K562 (cell line): ENCODE results near the gene GNB5. TPM values are rescaled to one million over a fixed set of nuclear protein-coding genes. Genes with fewer than 3 reads are reported as not detected.

ENCODE experiments used
- FOXA3 ChIP-seq, 2 experiments: fragments of 450-650 bp in 1 of 2; sonication (generic) in 1 of 2; formaldehyde crosslinking; IDR thresholded peaks in 1 of 2; conservative IDR thresholded peaks in 1 of 2; 2 replicates each; pipeline versions ENCODE4 v1.4.0 to v1.8.0; 2020 to 2022; ENCODE audit warnings: mild to moderate bottlenecking in 2 of 2, missing genetic modification reagents in 1 of 2
- GATAD2A ChIP-seq: fragments of 450-650 bp; IDR thresholded peaks from 2 replicates; pipeline ENCODE4 v1.6.1; 2017
- HOXB6 ChIP-seq: fragments of 250-450 bp; sonication (Bioruptor Pico); IDR thresholded peaks from 2 replicates; pipeline ENCODE4 v1.5.1; 2022; ENCODE audit warnings: mild to moderate bottlenecking, borderline replicate concordance
- KDM4B ChIP-seq, 2 experiments: fragments of 450-650 bp in 1 of 2; sonication (generic) in 1 of 2; IDR thresholded peaks; 2 replicates each; pipeline ENCODE4 v1.6.1; 2016 to 2017; ENCODE audit warnings: borderline replicate concordance in 2 of 2, antibody characterized with exemption in 1 of 2, low read depth in 1 of 2, mild to moderate bottlenecking in 1 of 2
- MAFF ChIP-seq: IDR thresholded peaks from 2 replicates; pipeline ENCODE4 v1.6.1; 2012; ENCODE audit warnings: low read length, improper control_type of control experiment
- MBD2 ChIP-seq: sonication (generic); IDR thresholded peaks from 2 replicates; pipeline ENCODE4 v1.6.1; 2016; ENCODE audit warnings: low read depth, borderline replicate concordance
- SNIP1 ChIP-seq: fragments of 450-650 bp; IDR thresholded peaks from 2 replicates; pipeline ENCODE4 v1.7.1; 2017; ENCODE audit warnings: low read depth, mild to moderate bottlenecking
- STAT5A ChIP-seq: IDR thresholded peaks from 2 replicates; pipeline ENCODE4 v1.6.1; 2012; ENCODE audit warnings: low read length, inconsistent platforms, borderline replicate concordance
- TAF1 ChIP-seq: IDR thresholded peaks from 2 replicates; pipeline ENCODE4 v1.6.1; 2011; ENCODE audit warnings: mild to moderate bottlenecking, low read length, moderate library complexity; ENCODE audit not compliant: insufficient read depth, control insufficient read depth, severe bottlenecking; ENCODE audit errors: extremely low read depth
- XRCC4 ChIP-seq: IDR thresholded peaks from one replicate; pipeline ENCODE4 v1.6.1; 2011; ENCODE audit not compliant: insufficient read depth, insufficient read length; ENCODE audit errors: extremely low read depth
- ZNF253 ChIP-seq: fragments of 250-450 bp; sonication (Bioruptor Pico); conservative IDR thresholded peaks from 2 replicates; pipeline ENCODE4 v1.6.1; 2021; ENCODE audit warnings: mild to moderate bottlenecking
- ZNF586 ChIP-seq: fragments of 450-650 bp; formaldehyde crosslinking; conservative IDR thresholded peaks from 2 replicates; pipeline ENCODE4 v1.4.0; 2020; ENCODE audit warnings: mild to moderate bottlenecking, moderate library complexity
- ZSCAN32 ChIP-seq: fragments of 450-650 bp; formaldehyde crosslinking; IDR thresholded peaks from 2 replicates; pipeline ENCODE4 v1.4.0; 2020; ENCODE audit warnings: mild to moderate bottlenecking, moderate library complexity
- polyA plus RNA-seq, 8 experiments: library from polyadenylated mRNA; depleted of rRNA in 4 of 8; stranded (reverse) in 5 of 8; unstranded in 3 of 8; fragments of >200 nt; fragmentation: Nextera tagmentation in 2 of 8; fragmentation: Illumina TruSeq in 1 of 8; extraction: Ambion mirVana in 2 of 8; extraction: Trizol in 1 of 8; gene quantifications; 2 replicates each; pipeline versions ENCODE4 v1.2.1 to v1.2.3, GENCODE V29; 2011 to 2014; ENCODE audit warnings: inconsistent platforms in 1 of 8, missing spikeins in 1 of 8
- total RNA-seq, 7 experiments: library from RNA; depleted of rRNA in 6 of 7; stranded (reverse); fragments of >200 nt in 6 of 7; fragmentation: Illumina TruSeq in 2 of 7; extraction: Trizol in 2 of 7; gene quantifications; 2 replicates each; pipeline versions ENCODE4 v1.2.1 to v1.2.3, GENCODE V29; 2011 to 2021; ENCODE audit warnings: low replicate concordance in 1 of 7
- TF ChIP-seq, protein P1 (sequence below): fragments of 250-450 bp; sonication (Bioruptor Pico); IDR thresholded peaks from 2 replicates; pipeline ENCODE4 v1.5.0; 2021
- TF ChIP-seq, protein P2 (sequence below): sonication (generic); formaldehyde crosslinking; IDR thresholded peaks from 2 replicates; pipeline ENCODE4 v1.9.0; 2022; ENCODE audit warnings: mild to moderate bottlenecking, missing genetic modification reagents
- TF ChIP-seq, protein P3 (sequence below), 2 experiments: fragments of 450-650 bp in 1 of 2; sonication (generic) in 1 of 2; formaldehyde crosslinking in 1 of 2; IDR thresholded peaks in 1 of 2; conservative IDR thresholded peaks in 1 of 2; 2 replicates each; pipeline versions ENCODE4 v1.6.1 to v1.8.1; 2016 to 2023; ENCODE audit warnings: mild to moderate bottlenecking in 2 of 2, moderate library complexity in 2 of 2, inconsistent platforms in 1 of 2, missing genetic modification reagents in 1 of 2
- TF ChIP-seq, protein P4 (sequence below): fragments of 250-450 bp; sonication (Bioruptor Pico); IDR thresholded peaks from 2 replicates; pipeline ENCODE4 v1.4.0; 2020; ENCODE audit warnings: mild to moderate bottlenecking, moderate library complexity
- TF ChIP-seq, protein P5 (sequence below): fragments of 450-650 bp; formaldehyde crosslinking; IDR thresholded peaks from 2 replicates; pipeline ENCODE4 v1.4.0; 2020; ENCODE audit warnings: mild to moderate bottlenecking

GNB5 gene
- total and polyA plus RNA-seq, 9 of the 15 experiments (the other 6 are each of a cell fraction or from before 2014, with no cell fraction given), result 0.11 to 2.1 (median 0.77) TPM

DNA sequence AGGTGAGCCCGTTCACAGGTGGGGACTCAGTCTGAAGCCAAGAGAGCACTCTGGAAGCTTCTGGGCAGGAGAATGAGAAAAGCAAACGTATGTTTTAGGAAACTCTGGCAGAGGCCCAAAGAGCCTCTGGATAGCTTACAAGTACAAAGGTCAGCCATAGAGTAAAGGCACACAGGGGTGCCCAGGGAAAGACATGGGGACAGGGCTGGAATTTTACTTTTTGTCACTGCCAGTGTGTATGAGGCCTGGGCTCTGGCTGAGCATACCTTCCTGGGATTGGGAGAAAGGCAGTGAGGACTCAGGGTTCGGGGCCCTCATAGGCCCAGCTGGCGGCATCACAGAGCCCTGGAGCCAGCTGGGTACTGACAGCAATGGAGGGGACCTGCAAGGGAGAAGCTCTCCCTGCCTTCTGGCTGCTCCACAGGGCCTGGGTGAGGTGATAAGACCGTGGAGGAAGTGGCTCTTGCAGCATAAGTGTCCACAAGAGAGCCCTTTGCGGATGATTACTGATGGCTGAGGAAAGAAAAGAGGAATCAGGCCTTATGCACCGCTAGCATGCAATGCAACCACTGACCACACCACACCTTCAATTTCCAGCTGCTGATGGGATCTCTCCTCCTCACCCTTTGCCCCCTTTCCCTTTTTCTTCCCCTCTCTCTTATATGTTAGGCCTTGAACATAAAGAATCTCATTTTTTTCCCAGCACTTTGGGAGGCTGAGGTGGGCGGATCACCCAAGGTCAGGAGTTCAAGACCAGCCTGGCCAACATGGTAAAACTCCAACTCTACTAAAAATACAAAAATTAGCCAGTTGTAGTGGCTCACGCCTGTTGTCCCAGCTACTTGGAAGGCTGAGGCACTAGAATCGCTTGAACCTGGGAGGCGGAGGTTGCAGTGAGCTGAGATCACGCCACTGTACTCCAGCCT lies 53.5 kb downstream of the GNB5 start (continued):
- TF ChIP-seq, protein P1, sequence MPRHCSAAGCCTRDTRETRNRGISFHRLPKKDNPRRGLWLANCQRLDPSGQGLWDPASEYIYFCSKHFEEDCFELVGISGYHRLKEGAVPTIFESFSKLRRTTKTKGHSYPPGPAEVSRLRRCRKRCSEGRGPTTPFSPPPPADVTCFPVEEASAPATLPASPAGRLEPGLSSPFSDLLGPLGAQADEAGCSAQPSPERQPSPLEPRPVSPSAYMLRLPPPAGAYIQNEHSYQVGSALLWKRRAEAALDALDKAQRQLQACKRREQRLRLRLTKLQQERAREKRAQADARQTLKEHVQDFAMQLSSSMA (CRISPR knock-in tag), result no peak
- TF ChIP-seq, protein P2, sequence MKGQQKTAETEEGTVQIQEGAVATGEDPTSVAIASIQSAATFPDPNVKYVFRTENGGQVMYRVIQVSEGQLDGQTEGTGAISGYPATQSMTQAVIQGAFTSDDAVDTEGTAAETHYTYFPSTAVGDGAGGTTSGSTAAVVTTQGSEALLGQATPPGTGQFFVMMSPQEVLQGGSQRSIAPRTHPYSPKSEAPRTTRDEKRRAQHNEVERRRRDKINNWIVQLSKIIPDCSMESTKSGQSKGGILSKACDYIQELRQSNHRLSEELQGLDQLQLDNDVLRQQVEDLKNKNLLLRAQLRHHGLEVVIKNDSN (CRISPR knock-in tag), result no peak
- no peak for TF ChIP-seq TAF1
- no peak for TF ChIP-seq XRCC4
- no peak for TF ChIP-seq GATAD2A
- TF ChIP-seq MBD2, result peak; percentile 23; the same call in 1 of the 2 replicates
- TF ChIP-seq MAFF, result no peak
- TF ChIP-seq STAT5A, result peak; percentile 30; the same call in 1 of the 2 replicates
- 0 out of 4 replicates have a peak, but pooled peaks of 1 of the 2 experiments have one; percentile 34 for TF ChIP-seq FOXA3 (CRISPR knock-in tag; conservative IDR thresholded peaks at IDR 0.05 in 1 of 2, IDR thresholded peaks at IDR 0.05 in 1 of 2)
- no peak for TF ChIP-seq ZNF253 (CRISPR knock-in tag)
- no peak for TF ChIP-seq ZNF586 (CRISPR knock-in tag)
- TF ChIP-seq KDM4B (IDR thresholded peaks at IDR 0.05; ENCODE audit: borderline replicate concordance in 2 of 2, low read depth in 1 of 2), result no peak; a peak in 1 of 4 replicates
- TF ChIP-seq SNIP1, result no peak
- no peak for TF ChIP-seq HOXB6 (CRISPR knock-in tag)
- TF ChIP-seq, protein P3, sequence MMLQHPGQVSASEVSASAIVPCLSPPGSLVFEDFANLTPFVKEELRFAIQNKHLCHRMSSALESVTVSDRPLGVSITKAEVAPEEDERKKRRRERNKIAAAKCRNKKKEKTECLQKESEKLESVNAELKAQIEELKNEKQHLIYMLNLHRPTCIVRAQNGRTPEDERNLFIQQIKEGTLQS (IDR thresholded peaks at IDR 0.05), result peak; percentile 8; the same call in 1 of the 2 replicates
- TF ChIP-seq, protein P3 (CRISPR knock-in tag; conservative IDR thresholded peaks at IDR 0.05), result no peak
- TF ChIP-seq, protein P4, sequence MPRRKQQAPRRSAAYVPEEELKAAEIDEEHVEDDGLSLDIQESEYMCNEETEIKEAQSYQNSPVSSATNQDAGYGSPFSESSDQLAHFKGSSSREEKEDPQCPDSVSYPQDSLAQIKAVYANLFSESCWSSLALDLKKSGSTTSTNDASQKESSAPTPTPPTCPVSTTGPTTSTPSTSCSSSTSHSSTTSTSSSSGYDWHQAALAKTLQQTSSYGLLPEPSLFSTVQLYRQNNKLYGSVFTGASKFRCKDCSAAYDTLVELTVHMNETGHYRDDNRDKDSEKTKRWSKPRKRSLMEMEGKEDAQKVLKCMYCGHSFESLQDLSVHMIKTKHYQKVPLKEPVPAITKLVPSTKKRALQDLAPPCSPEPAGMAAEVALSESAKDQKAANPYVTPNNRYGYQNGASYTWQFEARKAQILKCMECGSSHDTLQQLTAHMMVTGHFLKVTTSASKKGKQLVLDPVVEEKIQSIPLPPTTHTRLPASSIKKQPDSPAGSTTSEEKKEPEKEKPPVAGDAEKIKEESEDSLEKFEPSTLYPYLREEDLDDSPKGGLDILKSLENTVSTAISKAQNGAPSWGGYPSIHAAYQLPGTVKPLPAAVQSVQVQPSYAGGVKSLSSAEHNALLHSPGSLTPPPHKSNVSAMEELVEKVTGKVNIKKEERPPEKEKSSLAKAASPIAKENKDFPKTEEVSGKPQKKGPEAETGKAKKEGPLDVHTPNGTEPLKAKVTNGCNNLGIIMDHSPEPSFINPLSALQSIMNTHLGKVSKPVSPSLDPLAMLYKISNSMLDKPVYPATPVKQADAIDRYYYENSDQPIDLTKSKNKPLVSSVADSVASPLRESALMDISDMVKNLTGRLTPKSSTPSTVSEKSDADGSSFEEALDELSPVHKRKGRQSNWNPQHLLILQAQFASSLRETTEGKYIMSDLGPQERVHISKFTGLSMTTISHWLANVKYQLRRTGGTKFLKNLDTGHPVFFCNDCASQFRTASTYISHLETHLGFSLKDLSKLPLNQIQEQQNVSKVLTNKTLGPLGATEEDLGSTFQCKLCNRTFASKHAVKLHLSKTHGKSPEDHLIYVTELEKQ (CRISPR knock-in tag), result no peak
- TF ChIP-seq, protein P5, sequence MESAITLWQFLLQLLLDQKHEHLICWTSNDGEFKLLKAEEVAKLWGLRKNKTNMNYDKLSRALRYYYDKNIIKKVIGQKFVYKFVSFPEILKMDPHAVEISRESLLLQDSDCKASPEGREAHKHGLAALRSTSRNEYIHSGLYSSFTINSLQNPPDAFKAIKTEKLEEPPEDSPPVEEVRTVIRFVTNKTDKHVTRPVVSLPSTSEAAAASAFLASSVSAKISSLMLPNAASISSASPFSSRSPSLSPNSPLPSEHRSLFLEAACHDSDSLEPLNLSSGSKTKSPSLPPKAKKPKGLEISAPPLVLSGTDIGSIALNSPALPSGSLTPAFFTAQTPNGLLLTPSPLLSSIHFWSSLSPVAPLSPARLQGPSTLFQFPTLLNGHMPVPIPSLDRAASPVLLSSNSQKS (CRISPR knock-in tag), result no peak
- no peak for TF ChIP-seq ZSCAN32
